ENCODE data around the gene FADD.

FADD gene, protein sequence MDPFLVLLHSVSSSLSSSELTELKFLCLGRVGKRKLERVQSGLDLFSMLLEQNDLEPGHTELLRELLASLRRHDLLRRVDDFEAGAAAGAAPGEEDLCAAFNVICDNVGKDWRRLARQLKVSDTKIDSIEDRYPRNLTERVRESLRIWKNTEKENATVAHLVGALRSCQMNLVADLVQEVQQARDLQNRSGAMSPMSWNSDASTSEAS

GRCh38 chr11:70202920-70203750, at the start of gene FADD:
Gene FADD (plus strand): TSS chr11:70203296. CDS start chr11:70203460, 164 bp downstream.
- ChIA-PET POLR2A (no interaction called here), CTCF (interaction anchor here (1.4 to 1.6 kb wide), 2 partner anchors 284 to 292 kb away, joined by 3 to 5 read pairs; no protein-coding TSS in a partner anchor)
- DNase-seq (ENCODE audit: extremely low spot score): peak; percentile 97
- TF ChIP-seq, protein P1, sequence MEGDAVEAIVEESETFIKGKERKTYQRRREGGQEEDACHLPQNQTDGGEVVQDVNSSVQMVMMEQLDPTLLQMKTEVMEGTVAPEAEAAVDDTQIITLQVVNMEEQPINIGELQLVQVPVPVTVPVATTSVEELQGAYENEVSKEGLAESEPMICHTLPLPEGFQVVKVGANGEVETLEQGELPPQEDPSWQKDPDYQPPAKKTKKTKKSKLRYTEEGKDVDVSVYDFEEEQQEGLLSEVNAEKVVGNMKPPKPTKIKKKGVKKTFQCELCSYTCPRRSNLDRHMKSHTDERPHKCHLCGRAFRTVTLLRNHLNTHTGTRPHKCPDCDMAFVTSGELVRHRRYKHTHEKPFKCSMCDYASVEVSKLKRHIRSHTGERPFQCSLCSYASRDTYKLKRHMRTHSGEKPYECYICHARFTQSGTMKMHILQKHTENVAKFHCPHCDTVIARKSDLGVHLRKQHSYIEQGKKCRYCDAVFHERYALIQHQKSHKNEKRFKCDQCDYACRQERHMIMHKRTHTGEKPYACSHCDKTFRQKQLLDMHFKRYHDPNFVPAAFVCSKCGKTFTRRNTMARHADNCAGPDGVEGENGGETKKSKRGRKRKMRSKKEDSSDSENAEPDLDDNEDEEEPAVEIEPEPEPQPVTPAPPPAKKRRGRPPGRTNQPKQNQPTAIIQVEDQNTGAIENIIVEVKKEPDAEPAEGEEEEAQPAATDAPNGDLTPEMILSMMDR (IDR thresholded peaks at IDR 0.05; ENCODE audit: control extremely low read depth, extremely low read depth, low read depth, missing control alignments): no peak

GRCh38 chr11:70155386-70155785, 47.7 kb upstream of the FADD start:
- TF ChIP-seq, protein P1 (IDR thresholded peaks at IDR 0.05; ENCODE audit: control extremely low read depth, extremely low read depth, low read depth, missing control alignments): no peak
- POLR2A ChIA-PET: no interaction called here
- no peak for DNase-seq (ENCODE audit: extremely low spot score)
- CTCF ChIA-PET: interaction anchor here (1.5 kb wide), 1 partner anchor 41 kb away, joined by 3 read pairs; no protein-coding TSS in a partner anchor

GRCh38 chr11:70156291-70157037, 46.6 kb upstream of the FADD start:
- ChIA-PET CTCF (interaction anchor here (1.5 kb wide), 1 partner anchor 40 kb away, joined by 3 read pairs; no protein-coding TSS in a partner anchor), POLR2A (no interaction called here)
- TF ChIP-seq, protein P1 (IDR thresholded peaks at IDR 0.05; ENCODE audit: control extremely low read depth, extremely low read depth, low read depth, missing control alignments): no peak
- no peak for DNase-seq (ENCODE audit: extremely low spot score)

DNA sequence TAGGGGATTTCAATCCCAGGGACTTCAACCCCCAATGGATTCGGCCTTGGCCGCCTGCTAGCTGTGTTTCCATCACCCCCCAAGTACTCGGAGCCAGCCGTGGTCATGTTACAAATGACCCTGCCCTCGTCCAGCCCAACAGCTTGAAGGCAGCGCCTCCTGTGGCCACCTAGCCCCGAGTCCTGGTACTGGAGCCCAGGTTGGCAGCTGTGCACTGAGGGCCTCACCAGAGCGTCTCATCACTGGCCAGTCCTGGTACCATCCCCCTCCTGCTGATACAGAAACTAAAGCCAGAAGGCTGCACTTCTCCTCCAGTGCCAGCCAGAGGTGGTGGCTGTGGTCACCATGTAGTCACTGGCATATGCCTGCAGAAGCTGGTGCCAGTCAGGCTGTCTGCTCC, 44.9 kb upstream of the FADD start:
- CTCF ChIA-PET: interaction anchor here (0.9 to 1.1 kb wide), 2 partner anchors 15 to 269 kb away, joined by 3 to 5 read pairs; no protein-coding TSS in a partner anchor
- POLR2A ChIA-PET: no interaction called here
- TF ChIP-seq, protein P1 (IDR thresholded peaks at IDR 0.05; ENCODE audit: control extremely low read depth, extremely low read depth, low read depth, missing control alignments): no peak
- no peak for DNase-seq (ENCODE audit: extremely low spot score)

DNA sequence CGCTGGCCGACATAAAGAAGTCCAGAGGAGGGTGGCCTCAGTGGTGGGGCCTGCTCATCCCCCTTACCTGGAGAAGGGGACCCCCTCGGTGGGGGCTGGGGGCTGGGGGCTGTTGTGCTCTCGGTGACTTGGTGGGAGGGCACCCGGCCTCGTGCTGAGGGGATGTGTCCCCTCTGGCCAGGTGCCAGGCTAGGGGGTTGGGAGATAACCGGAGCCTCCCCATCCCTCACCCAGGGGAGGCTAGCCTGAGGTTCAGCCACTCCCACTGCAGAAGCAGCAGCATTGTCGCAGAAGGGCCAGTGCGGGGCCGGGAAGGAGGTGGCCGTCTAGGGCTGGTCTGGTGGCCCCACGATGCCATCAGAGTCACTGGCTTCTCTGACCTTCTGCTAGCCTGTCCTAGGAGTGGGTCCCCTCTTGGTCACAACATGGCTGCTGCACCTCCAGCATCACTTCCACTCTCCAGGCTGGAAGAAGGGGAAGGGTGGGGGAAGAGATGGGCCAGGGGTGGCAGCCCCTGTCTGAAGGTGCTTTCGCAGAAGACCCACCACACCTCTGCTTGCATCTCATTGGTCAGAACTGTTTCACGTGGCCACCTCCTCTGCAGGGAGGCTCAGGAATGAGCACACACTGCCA, 44.2 kb upstream of the FADD start:
- no peak for DNase-seq (ENCODE audit: extremely low spot score)
- TF ChIP-seq, protein P1 (IDR thresholded peaks at IDR 0.05; ENCODE audit: control extremely low read depth, extremely low read depth, low read depth, missing control alignments): no peak
- POLR2A ChIA-PET: no interaction called here
- CTCF ChIA-PET: interaction anchor here (0.9 kb wide), 1 partner anchor 270 kb away, joined by 3 read pairs; no protein-coding TSS in a partner anchor

Data from GM10248 (cell line).